Ishikawa (cell line): ENCODE data around the gene INHBC.

Experiments
- CEBPB ChIP-seq: IDR thresholded peaks from 2 replicates; pipeline ENCODE4 v1.6.1; 2012
- CREB1 ChIP-seq: IDR thresholded peaks from 2 replicates; pipeline ENCODE4 v1.6.1; 2012; ENCODE audit warnings: low read depth
- EGR1 ChIP-seq: IDR thresholded peaks from 2 replicates; pipeline ENCODE4 v1.6.1; 2012
- EP300 ChIP-seq: IDR thresholded peaks from 2 replicates; pipeline ENCODE4 v1.6.1; 2012; ENCODE audit warnings: borderline replicate concordance
- FOXM1 ChIP-seq: IDR thresholded peaks from 2 replicates; pipeline ENCODE4 v1.6.1; 2012; ENCODE audit warnings: low read depth, borderline replicate concordance
- NFIC ChIP-seq: IDR thresholded peaks from 2 replicates; pipeline ENCODE4 v1.6.1; 2012
- RAD21 ChIP-seq: IDR thresholded peaks from 2 replicates; pipeline ENCODE4 v1.6.1; 2012; ENCODE audit warnings: low read depth
- TAF1 ChIP-seq: IDR thresholded peaks from 2 replicates; pipeline ENCODE4 v1.6.1; 2012; ENCODE audit warnings: low read depth, mild to moderate bottlenecking
- TCF12 ChIP-seq: IDR thresholded peaks from 2 replicates; pipeline ENCODE4 v1.6.1; 2012; ENCODE audit warnings: low read depth
- TEAD4 ChIP-seq: IDR thresholded peaks from 2 replicates; pipeline ENCODE4 v1.6.1; 2012
- YY1 ChIP-seq: IDR thresholded peaks from 2 replicates; pipeline ENCODE4 v1.6.1; 2012; ENCODE audit warnings: low read depth
- ZBTB7A ChIP-seq: IDR thresholded peaks from 2 replicates; pipeline ENCODE4 v1.6.1; 2012; ENCODE audit warnings: low read depth
- TF ChIP-seq, protein P1 (sequence below): IDR thresholded peaks from 2 replicates; pipeline ENCODE4 v1.6.1; 2012
- TF ChIP-seq, protein P2 (sequence below): IDR thresholded peaks from 2 replicates; pipeline ENCODE4 v1.6.1; 2012
- TF ChIP-seq, protein P3 (sequence below): IDR thresholded peaks from 2 replicates; pipeline ENCODE4 v1.6.1; 2012; ENCODE audit warnings: low read depth, mild to moderate bottlenecking

Gene INHBC

DNA sequence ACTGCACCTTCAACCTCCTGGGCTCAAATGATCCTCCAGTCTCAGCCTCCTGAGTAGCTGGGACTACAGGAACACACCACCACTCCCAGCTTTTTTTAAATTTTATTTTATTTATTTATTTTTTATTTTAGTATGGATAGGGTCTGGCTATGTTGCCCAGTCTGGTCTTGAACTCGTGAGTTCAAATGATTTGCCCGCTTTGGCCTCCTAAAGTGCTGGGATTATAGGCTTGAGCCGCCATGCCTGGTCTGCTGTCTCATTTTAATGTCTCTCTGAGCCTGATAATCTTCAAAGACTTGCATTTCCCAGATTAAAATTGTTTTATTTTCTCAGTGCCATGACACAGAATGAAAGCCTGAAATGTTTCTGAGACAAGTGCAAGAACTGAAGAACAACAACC, 1.2 kb upstream of the INHBC start:
- TF ChIP-seq, protein P1, sequence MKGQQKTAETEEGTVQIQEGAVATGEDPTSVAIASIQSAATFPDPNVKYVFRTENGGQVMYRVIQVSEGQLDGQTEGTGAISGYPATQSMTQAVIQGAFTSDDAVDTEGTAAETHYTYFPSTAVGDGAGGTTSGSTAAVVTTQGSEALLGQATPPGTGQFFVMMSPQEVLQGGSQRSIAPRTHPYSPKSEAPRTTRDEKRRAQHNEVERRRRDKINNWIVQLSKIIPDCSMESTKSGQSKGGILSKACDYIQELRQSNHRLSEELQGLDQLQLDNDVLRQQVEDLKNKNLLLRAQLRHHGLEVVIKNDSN: no peak

DNA sequence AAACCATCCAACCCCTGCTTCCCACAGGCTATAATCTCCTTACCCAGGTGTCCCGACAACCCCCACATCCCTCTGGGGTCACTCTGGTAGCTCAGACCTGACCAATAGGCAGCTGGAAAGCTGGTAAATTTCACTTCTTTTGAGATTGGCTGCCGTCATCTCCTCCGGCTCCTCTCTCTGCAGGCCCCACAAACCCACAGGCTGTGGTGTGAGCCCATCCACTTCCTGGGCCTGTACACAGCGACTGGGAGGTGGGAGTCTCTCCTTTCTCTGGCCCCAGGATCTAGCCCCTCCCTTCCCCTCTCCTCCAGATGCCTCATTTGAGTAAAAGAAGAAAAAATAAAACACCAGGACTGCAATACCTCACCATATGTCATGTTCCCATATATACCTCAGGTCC, 709 bp downstream of the INHBC start:
- TF ChIP-seq TCF12 (no peak), EP300 (no peak), FOXM1 (no peak), RAD21 (no peak), EGR1 (no peak), TAF1 (no peak), TEAD4 (no peak), ZBTB7A (no peak), CEBPB (no peak)
- TF ChIP-seq, protein P2, sequence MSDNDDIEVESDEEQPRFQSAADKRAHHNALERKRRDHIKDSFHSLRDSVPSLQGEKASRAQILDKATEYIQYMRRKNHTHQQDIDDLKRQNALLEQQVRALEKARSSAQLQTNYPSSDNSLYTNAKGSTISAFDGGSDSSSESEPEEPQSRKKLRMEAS: no peak

DNA sequence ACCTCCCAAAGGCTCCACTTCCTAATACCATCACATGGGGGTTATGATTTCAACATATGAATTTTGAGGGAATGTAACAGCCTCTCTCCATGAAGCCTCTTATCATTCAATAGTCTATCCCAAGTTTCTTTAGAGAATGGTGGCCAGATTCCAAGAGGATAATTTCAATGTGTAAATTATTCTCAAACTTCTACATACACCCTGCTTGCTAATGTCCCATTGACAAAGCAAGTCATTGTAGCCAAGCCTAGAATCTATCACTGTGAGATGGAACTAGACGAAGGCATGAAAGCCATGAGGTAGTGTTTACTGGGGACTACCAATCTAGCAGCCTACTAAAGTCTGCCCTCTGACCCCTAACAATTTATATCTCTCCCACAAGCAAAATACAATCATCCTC, 3.8 kb downstream of the INHBC start:
- TF ChIP-seq, protein P1: no peak
- no peak for TF ChIP-seq NFIC
- no peak for TF ChIP-seq RAD21
- TF ChIP-seq, protein P3, sequence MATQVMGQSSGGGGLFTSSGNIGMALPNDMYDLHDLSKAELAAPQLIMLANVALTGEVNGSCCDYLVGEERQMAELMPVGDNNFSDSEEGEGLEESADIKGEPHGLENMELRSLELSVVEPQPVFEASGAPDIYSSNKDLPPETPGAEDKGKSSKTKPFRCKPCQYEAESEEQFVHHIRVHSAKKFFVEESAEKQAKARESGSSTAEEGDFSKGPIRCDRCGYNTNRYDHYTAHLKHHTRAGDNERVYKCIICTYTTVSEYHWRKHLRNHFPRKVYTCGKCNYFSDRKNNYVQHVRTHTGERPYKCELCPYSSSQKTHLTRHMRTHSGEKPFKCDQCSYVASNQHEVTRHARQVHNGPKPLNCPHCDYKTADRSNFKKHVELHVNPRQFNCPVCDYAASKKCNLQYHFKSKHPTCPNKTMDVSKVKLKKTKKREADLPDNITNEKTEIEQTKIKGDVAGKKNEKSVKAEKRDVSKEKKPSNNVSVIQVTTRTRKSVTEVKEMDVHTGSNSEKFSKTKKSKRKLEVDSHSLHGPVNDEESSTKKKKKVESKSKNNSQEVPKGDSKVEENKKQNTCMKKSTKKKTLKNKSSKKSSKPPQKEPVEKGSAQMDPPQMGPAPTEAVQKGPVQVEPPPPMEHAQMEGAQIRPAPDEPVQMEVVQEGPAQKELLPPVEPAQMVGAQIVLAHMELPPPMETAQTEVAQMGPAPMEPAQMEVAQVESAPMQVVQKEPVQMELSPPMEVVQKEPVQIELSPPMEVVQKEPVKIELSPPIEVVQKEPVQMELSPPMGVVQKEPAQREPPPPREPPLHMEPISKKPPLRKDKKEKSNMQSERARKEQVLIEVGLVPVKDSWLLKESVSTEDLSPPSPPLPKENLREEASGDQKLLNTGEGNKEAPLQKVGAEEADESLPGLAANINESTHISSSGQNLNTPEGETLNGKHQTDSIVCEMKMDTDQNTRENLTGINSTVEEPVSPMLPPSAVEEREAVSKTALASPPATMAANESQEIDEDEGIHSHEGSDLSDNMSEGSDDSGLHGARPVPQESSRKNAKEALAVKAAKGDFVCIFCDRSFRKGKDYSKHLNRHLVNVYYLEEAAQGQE: no peak
- no peak for TF ChIP-seq TEAD4
- TF ChIP-seq CREB1: no peak
- no peak for TF ChIP-seq FOXM1

DNA sequence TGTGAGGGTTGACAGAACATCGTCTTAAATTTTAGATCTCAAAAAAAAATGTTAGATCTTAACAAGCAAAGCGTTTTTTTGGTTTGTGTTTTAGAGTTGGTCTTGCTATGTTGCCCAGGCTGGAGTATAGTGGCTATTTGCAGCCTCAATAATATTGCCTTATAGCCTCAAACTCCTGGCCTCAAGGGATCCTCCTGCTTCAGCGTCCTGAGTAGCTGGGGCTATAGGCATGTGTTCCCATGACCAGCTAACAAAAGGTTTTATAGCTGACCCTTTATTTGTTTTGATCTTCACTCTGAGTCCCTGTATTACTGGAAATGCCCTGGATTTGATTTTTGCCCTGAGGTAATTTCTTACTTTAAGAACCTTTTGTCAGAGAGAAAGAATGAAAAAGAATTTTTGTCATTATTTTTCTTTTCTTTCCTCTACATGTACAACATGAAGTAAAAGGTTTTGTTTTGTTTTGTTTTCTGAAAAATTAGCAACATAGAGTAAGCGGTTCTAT, 5.2 kb downstream of the INHBC start:
- TF ChIP-seq NFIC (no peak), RAD21 (no peak), FOXM1 (no peak), TCF12 (no peak), ZBTB7A (no peak), TAF1 (no peak), CREB1 (no peak)

DNA sequence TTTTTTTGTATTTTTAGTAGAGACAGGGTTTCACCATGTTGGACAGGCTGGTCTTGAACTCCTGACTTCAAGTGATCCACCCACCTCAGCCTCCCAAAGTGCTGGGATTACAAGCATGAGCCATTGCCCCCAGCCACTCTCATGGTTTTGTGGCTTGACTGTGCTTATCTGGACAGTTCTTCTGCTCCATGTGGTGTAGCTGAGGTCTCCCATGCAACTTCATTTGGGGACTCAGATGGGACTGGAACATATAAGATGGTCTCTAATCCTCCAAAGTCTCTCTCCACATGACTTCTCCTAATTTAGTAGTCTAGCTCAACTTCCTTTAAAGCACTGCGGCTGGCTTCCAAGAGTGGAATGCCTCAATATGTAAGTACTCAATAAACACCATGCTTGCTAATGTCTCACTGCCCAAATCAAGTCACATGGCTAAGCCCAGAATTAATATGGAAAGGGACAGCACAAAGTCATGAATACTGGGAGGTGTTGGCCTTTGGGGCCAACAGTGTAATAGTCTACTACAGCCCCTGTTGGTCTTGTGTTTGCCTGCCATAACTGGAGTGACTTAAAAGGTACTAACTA, 7.4 kb downstream of the INHBC start:
- TF ChIP-seq, protein P2: no peak
- TF ChIP-seq FOXM1: no peak
- no peak for TF ChIP-seq CREB1
- no peak for TF ChIP-seq CEBPB
- no peak for TF ChIP-seq EP300
- no peak for TF ChIP-seq TEAD4
- TF ChIP-seq, protein P1: no peak
- no peak for TF ChIP-seq EGR1
- TF ChIP-seq TAF1: no peak

DNA sequence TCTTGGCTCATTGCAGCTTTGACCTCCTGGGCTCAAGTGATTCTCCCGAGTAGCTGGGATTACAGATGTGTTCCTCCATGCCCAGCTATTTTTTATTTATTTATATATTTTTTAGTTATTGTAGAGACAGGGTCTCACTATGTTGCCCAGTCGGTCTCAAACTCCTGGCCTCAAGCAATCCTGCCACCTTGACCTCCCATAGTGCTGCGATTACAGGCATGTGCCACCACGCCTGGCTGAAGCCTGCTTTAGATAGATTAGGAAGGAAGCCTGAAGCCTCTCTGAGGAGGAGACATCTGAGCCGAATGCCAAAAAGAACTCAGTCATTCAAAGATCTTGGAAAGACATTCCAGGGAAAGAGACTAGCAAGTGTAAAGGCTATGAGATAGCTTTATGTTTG, 10.2 kb downstream of the INHBC start:
- no peak for TF ChIP-seq EGR1
- TF ChIP-seq TAF1: no peak
- no peak for TF ChIP-seq TEAD4
- TF ChIP-seq CEBPB: no peak
- TF ChIP-seq ZBTB7A: no peak
- TF ChIP-seq FOXM1: no peak
- TF ChIP-seq, protein P3: no peak
- no peak for TF ChIP-seq CREB1
- TF ChIP-seq RAD21: no peak
- TF ChIP-seq YY1: no peak
- no peak for TF ChIP-seq TCF12
- TF ChIP-seq, protein P1: no peak
- TF ChIP-seq EP300: no peak
- TF ChIP-seq, protein P2: no peak
- no peak for TF ChIP-seq NFIC
